Ovary (tissue), 3 donors: Measurements from ENCODE around the gene CAMTA1.

Experiments used
- CTCF ChIP-seq, 3 donors: fragments of 450-650 bp in 2 of 3; fragments of 200-600 bp in 1 of 3; IDR thresholded peaks; one replicate each; pipeline versions ENCODE4 v1.5.1 to v1.8.0; 2016 to 2022; ENCODE audit warnings: antibody characterized with exemption in 3 of 3, mild to moderate bottlenecking in 1 of 3
- POLR2A ChIP-seq: fragments of 450-650 bp; IDR thresholded peaks from one replicate; pipeline ENCODE4 v1.6.1; 2017; ENCODE audit warnings: antibody characterized with exemption, mild to moderate bottlenecking, moderate library complexity
- donor health status: DM: no; HTN: no; CAD: no.

DNA sequence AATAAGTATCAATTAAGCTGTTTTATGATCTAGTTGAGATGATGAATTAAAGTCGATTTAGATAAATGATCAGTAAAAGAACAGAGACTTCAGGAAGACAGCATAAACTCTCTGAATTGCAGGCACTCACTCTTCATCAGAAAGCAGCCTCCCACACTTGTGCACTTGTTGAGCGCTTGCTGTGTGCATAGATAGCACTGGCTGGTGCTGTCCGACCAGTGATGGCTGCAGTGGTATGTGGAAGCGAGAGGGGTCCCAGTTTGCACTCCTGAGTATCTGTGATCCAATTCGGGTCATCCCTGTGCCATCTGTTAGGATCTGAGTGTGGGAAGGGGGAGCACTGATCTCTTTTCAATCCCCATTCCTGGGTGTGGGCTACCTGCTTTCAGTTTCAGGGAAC, 137.8 kb downstream of the CAMTA1 start:
- TF ChIP-seq CTCF (IDR thresholded peaks at IDR 0.05) = no peak
- TF ChIP-seq POLR2A = no peak
